ENCODE results near the gene NBPF11.
"Not testable (repeated sequence)": the region's sequence is repeated elsewhere in the genome, so short reads cannot be mapped to it uniquely, and the experiment has no call there.

DNA sequence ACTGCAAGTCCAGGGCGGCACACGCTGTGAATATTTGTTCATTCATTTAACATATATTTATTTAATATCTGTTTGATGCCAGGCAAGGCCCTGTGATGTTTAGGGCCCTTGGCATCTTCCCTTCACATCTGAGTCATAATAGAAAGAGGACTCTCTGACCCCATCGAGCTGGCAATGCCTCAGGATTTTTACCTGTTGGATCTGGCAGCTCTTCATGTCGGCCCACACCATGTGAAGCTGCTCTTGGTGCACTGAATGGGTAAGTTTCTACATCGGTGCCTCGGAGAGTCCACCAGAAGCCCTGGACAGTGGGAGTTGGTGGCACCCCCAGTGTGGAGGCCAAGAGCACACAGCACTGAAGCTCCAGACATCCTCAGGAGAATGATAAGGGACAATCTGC, 8.9 kb downstream of the NBPF11 start:
- TF ChIP-seq, protein P1, sequence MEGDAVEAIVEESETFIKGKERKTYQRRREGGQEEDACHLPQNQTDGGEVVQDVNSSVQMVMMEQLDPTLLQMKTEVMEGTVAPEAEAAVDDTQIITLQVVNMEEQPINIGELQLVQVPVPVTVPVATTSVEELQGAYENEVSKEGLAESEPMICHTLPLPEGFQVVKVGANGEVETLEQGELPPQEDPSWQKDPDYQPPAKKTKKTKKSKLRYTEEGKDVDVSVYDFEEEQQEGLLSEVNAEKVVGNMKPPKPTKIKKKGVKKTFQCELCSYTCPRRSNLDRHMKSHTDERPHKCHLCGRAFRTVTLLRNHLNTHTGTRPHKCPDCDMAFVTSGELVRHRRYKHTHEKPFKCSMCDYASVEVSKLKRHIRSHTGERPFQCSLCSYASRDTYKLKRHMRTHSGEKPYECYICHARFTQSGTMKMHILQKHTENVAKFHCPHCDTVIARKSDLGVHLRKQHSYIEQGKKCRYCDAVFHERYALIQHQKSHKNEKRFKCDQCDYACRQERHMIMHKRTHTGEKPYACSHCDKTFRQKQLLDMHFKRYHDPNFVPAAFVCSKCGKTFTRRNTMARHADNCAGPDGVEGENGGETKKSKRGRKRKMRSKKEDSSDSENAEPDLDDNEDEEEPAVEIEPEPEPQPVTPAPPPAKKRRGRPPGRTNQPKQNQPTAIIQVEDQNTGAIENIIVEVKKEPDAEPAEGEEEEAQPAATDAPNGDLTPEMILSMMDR (IDR thresholded peaks at IDR 0.05; ENCODE audit: insufficient read depth, low read length, poor library complexity, severe bottlenecking) = not testable (repeated sequence)
- not testable (repeated sequence) for TF ChIP-seq EZH2phosphoT487 (conservative IDR thresholded peaks at IDR 0.05; ENCODE audit: low read length)

All from SU-DHL-6 (cell line).